SHP77 treated with DMSO at 0.1 percent for 48 hours (cell line): Measurements from ENCODE around the gene CAMK4.
"Not testable (repeated sequence)": the region's sequence is repeated elsewhere in the genome, so short reads cannot be mapped to it uniquely, and the experiment has no call there.

Experiments used
- DNase-seq: peaks from one replicate; lab custom pipeline; 2025; lab: John Stamatoyannopoulos, UW

The CAMK4 gene

GRCh38 chr5:111383288-111383970, 159.2 kb downstream of the CAMK4 start:
- no peak for DNase-seq

GRCh38 chr5:111384220-111384619, 160.0 kb downstream of the CAMK4 start:
- no peak for DNase-seq

GRCh38 chr5:111385051-111385450, 160.9 kb downstream of the CAMK4 start:
- DNase-seq = no peak

- DNase-seq = no peak
Observed at GRCh38 chr5:111385970-111386831, 162.0 kb downstream of the CAMK4 start.

- DNase-seq = no peak
Observed at GRCh38 chr5:111386832-111387162, 162.6 kb downstream of the CAMK4 start.

- no peak for DNase-seq
Observed at GRCh38 chr5:111387361-111387760, 163.2 kb downstream of the CAMK4 start.

- DNase-seq = no peak
Observed at GRCh38 chr5:111389390-111390082, 165.4 kb downstream of the CAMK4 start.

GRCh38 chr5:111392181-111392580, 168.0 kb downstream of the CAMK4 start:
- DNase-seq = no peak

GRCh38 chr5:111394586-111394985, 170.4 kb downstream of the CAMK4 start:
- no peak for DNase-seq

- no peak for DNase-seq
Observed at GRCh38 chr5:111398013-111398412, 173.8 kb downstream of the CAMK4 start.

GRCh38 chr5:111399113-111399512, 174.9 kb downstream of the CAMK4 start:
- DNase-seq = no peak

- no peak for DNase-seq
Observed at GRCh38 chr5:111401906-111402305, 177.7 kb downstream of the CAMK4 start.

- no peak for DNase-seq
Observed at GRCh38 chr5:111404270-111404769, 180.1 kb downstream of the CAMK4 start.

- DNase-seq = no peak
Observed at GRCh38 chr5:111407562-111407961, 183.4 kb downstream of the CAMK4 start.

- DNase-seq = no peak
Observed at GRCh38 chr5:111408817-111409216, 184.6 kb downstream of the CAMK4 start.

- not testable (repeated sequence) for DNase-seq
Observed at GRCh38 chr5:111409266-111409665, 185.1 kb downstream of the CAMK4 start.

- DNase-seq = not testable (repeated sequence)
Observed at GRCh38 chr5:111410067-111410466, 185.9 kb downstream of the CAMK4 start.

- no peak for DNase-seq
Observed at GRCh38 chr5:111411301-111411700, 187.1 kb downstream of the CAMK4 start.

- DNase-seq = no peak
Observed at GRCh38 chr5:111412593-111412992, 188.4 kb downstream of the CAMK4 start.

GRCh38 chr5:111415053-111415452, 190.9 kb downstream of the CAMK4 start:
- no peak for DNase-seq

- no peak for DNase-seq
Observed at GRCh38 chr5:111422245-111422644, 198.1 kb downstream of the CAMK4 start.
